Measurements from ENCODE around the gene TMEM18.

TMEM18 gene

DNA sequence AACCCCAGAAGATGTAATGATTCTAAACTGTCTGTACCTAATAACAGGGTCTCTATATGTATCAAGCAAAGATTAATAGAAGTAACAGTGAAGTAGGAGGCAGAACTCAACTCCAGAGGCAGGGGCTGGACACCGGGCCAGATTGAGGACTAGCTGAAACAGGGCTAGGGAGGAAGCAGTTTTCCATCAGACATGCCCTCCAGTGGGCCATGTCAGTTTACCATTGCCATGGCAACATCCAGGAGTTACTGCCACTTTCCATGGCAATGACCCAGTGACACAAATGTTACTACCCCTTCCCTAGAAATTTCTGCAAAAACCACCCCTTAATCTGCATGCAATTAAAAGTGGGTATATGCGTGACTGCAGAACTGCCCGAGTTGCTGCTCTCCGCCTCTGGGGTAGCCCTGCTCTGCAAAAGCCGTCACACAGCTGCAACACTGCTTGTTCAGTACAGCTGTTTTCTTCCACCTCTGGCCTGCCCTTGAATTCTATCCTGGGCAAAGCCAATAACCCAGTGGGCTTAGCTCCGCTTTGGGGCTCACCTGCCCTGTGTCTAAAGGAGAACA, 58.7 kb downstream of the TMEM18 start:
- DNase-seq (ENCODE audit: low read depth): no peak

DNA sequence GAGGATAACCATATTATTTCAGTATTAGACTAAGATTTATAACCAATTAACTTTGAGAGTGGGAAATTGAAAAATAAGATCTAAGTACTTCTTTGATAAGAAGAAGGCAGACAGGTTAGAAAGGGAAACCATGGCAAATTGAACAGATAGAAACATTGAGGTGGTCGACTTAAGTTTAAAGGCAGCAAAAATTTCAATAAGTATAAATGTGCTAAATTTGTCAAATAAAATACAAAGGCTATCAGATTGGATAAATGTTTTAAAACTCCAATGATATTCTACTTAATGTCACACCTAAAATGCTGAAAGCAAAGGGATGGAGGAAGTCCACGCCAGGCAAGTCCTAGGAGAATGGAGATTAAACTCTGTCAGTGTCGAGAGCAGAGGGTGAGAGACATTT, 59.2 kb downstream of the TMEM18 start:
- no peak for DNase-seq (ENCODE audit: low read depth)
